Spleen (tissue), 7 donors: Measurements from ENCODE around the gene FBLN1.

ENCODE experiments used
- POLR2A ChIP-seq, 3 donors: fragments of 450-650 bp; IDR thresholded peaks; one replicate each; pipeline ENCODE4 v1.5.1; 2017; ENCODE audit warnings: antibody characterized with exemption in 3 of 3, mild to moderate bottlenecking in 1 of 3
- POLR2AphosphoS5 ChIP-seq, 3 donors: sonication (generic); formaldehyde crosslinking; IDR thresholded peaks; one replicate each; pipeline ENCODE4 v1.5.1; 2017; ENCODE audit warnings: antibody characterized with exemption in 3 of 3
- TF ChIP-seq, protein P1 (sequence below), 11 experiments: fragments of 200-600 bp in 7 of 11; fragments of 450-650 bp in 4 of 11; sonication (generic) in 4 of 11; IDR thresholded peaks in 8 of 11; conservative IDR thresholded peaks in 3 of 11; 1 replicate in 7 of 11; 2 replicates in 4 of 11; pipeline versions ENCODE4 v1.4.0 to v1.8.0; 2016 to 2021; ENCODE audit warnings: antibody characterized with exemption in 11 of 11, inconsistent platforms in 4 of 11, mild to moderate bottlenecking in 1 of 11
- donor health status: DM: no; HTN: no; CAD: no; lungs with moderate emphysema.
- donor health status: DM: no; HTN: no; CAD: no.
- donor health status: DM: no; HTN: no; CAD: no.

DNA sequence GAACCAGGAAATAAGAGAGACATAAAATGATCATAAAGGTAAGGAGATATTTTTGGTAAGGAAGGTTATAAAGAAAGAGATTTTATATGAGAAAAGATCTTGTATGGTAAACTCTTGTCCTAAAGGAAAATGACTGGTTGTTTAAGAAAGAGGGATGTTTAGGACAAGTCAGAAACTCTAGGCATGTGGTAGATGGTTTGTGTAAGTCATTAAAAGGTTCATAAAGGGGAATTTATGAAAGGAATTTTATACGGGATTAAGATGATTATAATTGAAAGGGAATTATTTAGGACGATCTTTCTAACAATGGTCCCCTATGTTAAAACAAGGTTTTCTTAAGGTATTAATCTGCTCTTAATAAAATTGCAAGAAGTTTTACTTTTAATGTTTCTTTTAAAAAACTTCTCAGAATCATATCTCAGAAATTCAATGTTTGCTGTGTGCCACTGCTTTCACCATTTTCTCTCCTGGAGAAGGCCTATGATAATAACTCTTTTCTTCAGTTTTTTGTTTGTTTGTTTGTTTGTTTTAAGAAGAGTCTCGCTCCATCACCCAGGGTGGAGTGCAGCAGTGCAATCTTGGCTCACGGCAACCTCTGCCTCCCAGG lies 13.8 kb upstream of the FBLN1 start:
- TF ChIP-seq POLR2A (IDR thresholded peaks at IDR 0.05) (no peak), POLR2AphosphoS5 (IDR thresholded peaks at IDR 0.05) (no peak)
- TF ChIP-seq, protein P1, sequence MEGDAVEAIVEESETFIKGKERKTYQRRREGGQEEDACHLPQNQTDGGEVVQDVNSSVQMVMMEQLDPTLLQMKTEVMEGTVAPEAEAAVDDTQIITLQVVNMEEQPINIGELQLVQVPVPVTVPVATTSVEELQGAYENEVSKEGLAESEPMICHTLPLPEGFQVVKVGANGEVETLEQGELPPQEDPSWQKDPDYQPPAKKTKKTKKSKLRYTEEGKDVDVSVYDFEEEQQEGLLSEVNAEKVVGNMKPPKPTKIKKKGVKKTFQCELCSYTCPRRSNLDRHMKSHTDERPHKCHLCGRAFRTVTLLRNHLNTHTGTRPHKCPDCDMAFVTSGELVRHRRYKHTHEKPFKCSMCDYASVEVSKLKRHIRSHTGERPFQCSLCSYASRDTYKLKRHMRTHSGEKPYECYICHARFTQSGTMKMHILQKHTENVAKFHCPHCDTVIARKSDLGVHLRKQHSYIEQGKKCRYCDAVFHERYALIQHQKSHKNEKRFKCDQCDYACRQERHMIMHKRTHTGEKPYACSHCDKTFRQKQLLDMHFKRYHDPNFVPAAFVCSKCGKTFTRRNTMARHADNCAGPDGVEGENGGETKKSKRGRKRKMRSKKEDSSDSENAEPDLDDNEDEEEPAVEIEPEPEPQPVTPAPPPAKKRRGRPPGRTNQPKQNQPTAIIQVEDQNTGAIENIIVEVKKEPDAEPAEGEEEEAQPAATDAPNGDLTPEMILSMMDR (IDR thresholded peaks at IDR 0.05 in 8 of 11, conservative IDR thresholded peaks at IDR 0.05 in 3 of 11), result no peak
